Measurements from ENCODE around the gene MEGF11.

DNA sequence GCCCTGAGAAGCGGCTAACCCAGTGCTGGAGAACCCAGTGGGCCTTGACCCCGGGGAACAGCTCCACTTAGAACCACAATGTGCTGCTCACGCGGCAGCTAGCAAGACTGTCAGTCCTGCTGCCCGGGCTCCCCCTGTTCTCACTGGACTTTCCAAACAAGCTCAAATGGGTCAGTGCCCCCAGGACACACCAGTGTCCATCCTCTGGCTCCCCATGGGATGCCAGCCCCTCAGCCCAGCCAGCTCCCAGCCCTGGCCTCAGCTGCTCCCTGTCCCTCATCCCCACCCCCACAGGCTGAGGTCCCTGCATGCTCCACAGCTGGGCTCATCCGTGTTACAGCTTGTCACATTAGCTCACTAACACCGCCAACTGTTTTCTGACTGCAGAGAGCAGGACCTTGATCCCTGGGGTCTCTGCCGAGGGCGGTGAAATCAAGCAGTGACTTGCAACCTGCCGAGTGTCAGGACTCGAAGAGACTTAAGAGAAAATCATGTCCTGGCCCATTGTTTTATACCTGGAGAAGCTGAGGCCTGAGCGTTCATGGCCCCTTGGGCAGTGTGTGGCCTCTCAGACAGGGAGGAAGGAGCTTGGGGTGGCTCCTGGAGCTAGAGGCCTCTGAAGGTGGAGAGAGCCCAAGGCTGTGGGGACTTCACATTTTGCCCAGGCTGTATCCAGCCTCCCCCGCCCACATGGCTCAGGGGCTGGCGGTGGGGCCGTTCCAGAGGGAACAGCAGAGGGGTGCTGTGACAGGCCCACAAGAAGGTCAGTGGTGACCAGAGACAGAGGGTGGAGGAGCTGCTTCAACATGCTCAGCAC is 157.5 kb downstream of the MEGF11 start:
- TF ChIP-seq, protein P1, sequence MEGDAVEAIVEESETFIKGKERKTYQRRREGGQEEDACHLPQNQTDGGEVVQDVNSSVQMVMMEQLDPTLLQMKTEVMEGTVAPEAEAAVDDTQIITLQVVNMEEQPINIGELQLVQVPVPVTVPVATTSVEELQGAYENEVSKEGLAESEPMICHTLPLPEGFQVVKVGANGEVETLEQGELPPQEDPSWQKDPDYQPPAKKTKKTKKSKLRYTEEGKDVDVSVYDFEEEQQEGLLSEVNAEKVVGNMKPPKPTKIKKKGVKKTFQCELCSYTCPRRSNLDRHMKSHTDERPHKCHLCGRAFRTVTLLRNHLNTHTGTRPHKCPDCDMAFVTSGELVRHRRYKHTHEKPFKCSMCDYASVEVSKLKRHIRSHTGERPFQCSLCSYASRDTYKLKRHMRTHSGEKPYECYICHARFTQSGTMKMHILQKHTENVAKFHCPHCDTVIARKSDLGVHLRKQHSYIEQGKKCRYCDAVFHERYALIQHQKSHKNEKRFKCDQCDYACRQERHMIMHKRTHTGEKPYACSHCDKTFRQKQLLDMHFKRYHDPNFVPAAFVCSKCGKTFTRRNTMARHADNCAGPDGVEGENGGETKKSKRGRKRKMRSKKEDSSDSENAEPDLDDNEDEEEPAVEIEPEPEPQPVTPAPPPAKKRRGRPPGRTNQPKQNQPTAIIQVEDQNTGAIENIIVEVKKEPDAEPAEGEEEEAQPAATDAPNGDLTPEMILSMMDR (IDR thresholded peaks at IDR 0.05): no peak
- TF ChIP-seq POLR2A (IDR thresholded peaks at IDR 0.05; ENCODE audit: low read depth): no peak
